ENCODE data around the gene HIKESHI.
A peak's percentile ranks its signal among the peaks of the same experiment; 100 is the strongest.
"Not testable (repeated sequence)": the region's sequence is repeated elsewhere in the genome, so short reads cannot be mapped to it uniquely, and the experiment has no call there.

Gene HIKESHI

GRCh38 chr11:86301742-86302091 lies 323 bp upstream of the HIKESHI start:
- Histone ChIP-seq H3K9me3 (ENCODE audit: control insufficient read depth in 1 of 2, low read length in 2 of 2) (no peaks in the 10 kb centered on the region), H3K4me1 (ENCODE audit: control insufficient read depth in 1 of 2, insufficient read depth in 2 of 2, low read length in 2 of 2) (peaks cover 6 to 15% of the 10 kb centered on the region in 2 donors), H3K4me3 (ENCODE audit: low read depth in 1 of 2, low read length in 2 of 2) (peak overlapping the region; percentile 68 to 95), H3K27ac (ENCODE audit: low read length) (peak overlapping the region; percentile 91), H3K27me3 (ENCODE audit: low read depth, low read length) (no peaks in the 10 kb centered on the region), H3K36me3 (ENCODE audit: control insufficient read depth in 1 of 2, insufficient read depth in 2 of 2, low read length in 2 of 2) (no peaks in the 10 kb centered on the region)

- no peaks in the 10 kb centered on the region for H3K9me3 ChIP-seq (ENCODE audit: control insufficient read depth in 1 of 2, low read length in 2 of 2)
- H3K27me3 ChIP-seq (ENCODE audit: low read depth, low read length) = no peaks in the 10 kb centered on the region
- H3K4me1 ChIP-seq (ENCODE audit: control insufficient read depth in 1 of 2, insufficient read depth in 2 of 2, low read length in 2 of 2) = peaks cover 6 to 15% of the 10 kb centered on the region in 2 donors
- peak overlapping the region; percentile 68 to 95 for H3K4me3 ChIP-seq (ENCODE audit: low read depth in 1 of 2, low read length in 2 of 2)
- H3K27ac ChIP-seq (ENCODE audit: low read length) = peak overlapping the region; percentile 91
- H3K36me3 ChIP-seq (ENCODE audit: control insufficient read depth in 1 of 2, insufficient read depth in 2 of 2, low read length in 2 of 2) = no peaks in the 10 kb centered on the region
These were observed 1.2 kb downstream of the HIKESHI start for GRCh38 chr11:86303257-86303656.

GRCh38 chr11:86308710-86309109 lies 6.7 kb downstream of the HIKESHI start:
- H3K4me3 ChIP-seq (ENCODE audit: low read depth in 1 of 2, low read length in 2 of 2); H3K27me3 ChIP-seq (ENCODE audit: low read depth, low read length); H3K27ac ChIP-seq (ENCODE audit: low read length); H3K9me3 ChIP-seq (ENCODE audit: control insufficient read depth in 1 of 2, low read length in 2 of 2); H3K4me1 ChIP-seq (ENCODE audit: control insufficient read depth in 1 of 2, insufficient read depth in 2 of 2, low read length in 2 of 2); H3K36me3 ChIP-seq (ENCODE audit: control insufficient read depth in 1 of 2, insufficient read depth in 2 of 2, low read length in 2 of 2): not testable (repeated sequence)

- H3K36me3 ChIP-seq (ENCODE audit: control insufficient read depth in 1 of 2, insufficient read depth in 2 of 2, low read length in 2 of 2) = peaks cover 0 to 6% of the 10 kb centered on the region in 2 donors
- H3K4me1 ChIP-seq (ENCODE audit: control insufficient read depth in 1 of 2, insufficient read depth in 2 of 2, low read length in 2 of 2) = no peaks in the 10 kb centered on the region
- H3K27me3 ChIP-seq (ENCODE audit: low read depth, low read length) = no peaks in the 10 kb centered on the region
- H3K9me3 ChIP-seq (ENCODE audit: control insufficient read depth in 1 of 2, low read length in 2 of 2) = no peaks in the 10 kb centered on the region
- H3K4me3 ChIP-seq (ENCODE audit: low read depth in 1 of 2, low read length in 2 of 2) = no peak overlapping the region
- H3K27ac ChIP-seq (ENCODE audit: low read length) = no peak overlapping the region
These were observed 11.8 kb downstream of the HIKESHI start for GRCh38 chr11:86313793-86314192.

GRCh38 chr11:86314636-86315035 lies 12.6 kb downstream of the HIKESHI start:
- no peaks in the 10 kb centered on the region for H3K27me3 ChIP-seq (ENCODE audit: low read depth, low read length)
- H3K4me1 ChIP-seq (ENCODE audit: control insufficient read depth in 1 of 2, insufficient read depth in 2 of 2, low read length in 2 of 2) = no peaks in the 10 kb centered on the region
- H3K4me3 ChIP-seq (ENCODE audit: low read depth in 1 of 2, low read length in 2 of 2) = no peak overlapping the region
- H3K27ac ChIP-seq (ENCODE audit: low read length) = no peak overlapping the region
- peaks cover 0 to 6% of the 10 kb centered on the region in 2 donors for H3K36me3 ChIP-seq (ENCODE audit: control insufficient read depth in 1 of 2, insufficient read depth in 2 of 2, low read length in 2 of 2)
- H3K9me3 ChIP-seq (ENCODE audit: control insufficient read depth in 1 of 2, low read length in 2 of 2) = no peaks in the 10 kb centered on the region

GRCh38 chr11:86335131-86335767 lies 33.2 kb downstream of the HIKESHI start:
- H3K27ac ChIP-seq (ENCODE audit: low read length) = no peak overlapping the region
- H3K27me3 ChIP-seq (ENCODE audit: low read depth, low read length) = no peaks in the 10 kb centered on the region
- no peaks in the 10 kb centered on the region for H3K4me1 ChIP-seq (ENCODE audit: control insufficient read depth in 1 of 2, insufficient read depth in 2 of 2, low read length in 2 of 2)
- no peak overlapping the region for H3K4me3 ChIP-seq (ENCODE audit: low read depth in 1 of 2, low read length in 2 of 2)
- peaks cover 8 to 38% of the 10 kb centered on the region in 2 donors for H3K36me3 ChIP-seq (ENCODE audit: control insufficient read depth in 1 of 2, insufficient read depth in 2 of 2, low read length in 2 of 2)
- no peaks in the 10 kb centered on the region for H3K9me3 ChIP-seq (ENCODE audit: control insufficient read depth in 1 of 2, low read length in 2 of 2)

GRCh38 chr11:86337227-86337626 lies 35.2 kb downstream of the HIKESHI start:
- H3K36me3 ChIP-seq (ENCODE audit: control insufficient read depth in 1 of 2, insufficient read depth in 2 of 2, low read length in 2 of 2) = peaks cover 8 to 38% of the 10 kb centered on the region in 2 donors
- no peak overlapping the region for H3K27ac ChIP-seq (ENCODE audit: low read length)
- no peak overlapping the region for H3K4me3 ChIP-seq (ENCODE audit: low read depth in 1 of 2, low read length in 2 of 2)
- no peaks in the 10 kb centered on the region for H3K27me3 ChIP-seq (ENCODE audit: low read depth, low read length)
- H3K9me3 ChIP-seq (ENCODE audit: control insufficient read depth in 1 of 2, low read length in 2 of 2) = no peaks in the 10 kb centered on the region
- no peaks in the 10 kb centered on the region for H3K4me1 ChIP-seq (ENCODE audit: control insufficient read depth in 1 of 2, insufficient read depth in 2 of 2, low read length in 2 of 2)

GRCh38 chr11:86341382-86341781 lies 39.3 kb downstream of the HIKESHI start:
- H3K27ac ChIP-seq (ENCODE audit: low read length) = no peak overlapping the region
- peaks cover 0 to 25% of the 10 kb centered on the region in 2 donors for H3K36me3 ChIP-seq (ENCODE audit: control insufficient read depth in 1 of 2, insufficient read depth in 2 of 2, low read length in 2 of 2)
- no peak overlapping the region for H3K4me3 ChIP-seq (ENCODE audit: low read depth in 1 of 2, low read length in 2 of 2)
- H3K4me1 ChIP-seq (ENCODE audit: control insufficient read depth in 1 of 2, insufficient read depth in 2 of 2, low read length in 2 of 2) = no peaks in the 10 kb centered on the region
- no peaks in the 10 kb centered on the region for H3K9me3 ChIP-seq (ENCODE audit: control insufficient read depth in 1 of 2, low read length in 2 of 2)
- no peaks in the 10 kb centered on the region for H3K27me3 ChIP-seq (ENCODE audit: low read depth, low read length)

- no peaks in the 10 kb centered on the region for H3K9me3 ChIP-seq (ENCODE audit: control insufficient read depth in 1 of 2, low read length in 2 of 2)
- H3K4me1 ChIP-seq (ENCODE audit: control insufficient read depth in 1 of 2, insufficient read depth in 2 of 2, low read length in 2 of 2) = no peaks in the 10 kb centered on the region
- H3K36me3 ChIP-seq (ENCODE audit: control insufficient read depth in 1 of 2, insufficient read depth in 2 of 2, low read length in 2 of 2) = peaks cover 0 to 10% of the 10 kb centered on the region in 2 donors
- no peak overlapping the region for H3K27ac ChIP-seq (ENCODE audit: low read length)
- H3K4me3 ChIP-seq (ENCODE audit: low read depth in 1 of 2, low read length in 2 of 2) = no peak overlapping the region
- H3K27me3 ChIP-seq (ENCODE audit: low read depth, low read length) = no peaks in the 10 kb centered on the region
These were observed 44.5 kb downstream of the HIKESHI start for GRCh38 chr11:86346513-86346912.

GRCh38 chr11:86355256-86355655 lies 53.2 kb downstream of the HIKESHI start:
- no peak overlapping the region for H3K27ac ChIP-seq (ENCODE audit: low read length)
- H3K4me1 ChIP-seq (ENCODE audit: control insufficient read depth in 1 of 2, insufficient read depth in 2 of 2, low read length in 2 of 2) = no peaks in the 10 kb centered on the region
- H3K27me3 ChIP-seq (ENCODE audit: low read depth, low read length) = no peaks in the 10 kb centered on the region
- no peaks in the 10 kb centered on the region for H3K9me3 ChIP-seq (ENCODE audit: control insufficient read depth in 1 of 2, low read length in 2 of 2)
- no peaks in the 10 kb centered on the region for H3K36me3 ChIP-seq (ENCODE audit: control insufficient read depth in 1 of 2, insufficient read depth in 2 of 2, low read length in 2 of 2)
- no peak overlapping the region for H3K4me3 ChIP-seq (ENCODE audit: low read depth in 1 of 2, low read length in 2 of 2)

- H3K4me3 ChIP-seq (ENCODE audit: low read depth in 1 of 2, low read length in 2 of 2); H3K27ac ChIP-seq (ENCODE audit: low read length); H3K36me3 ChIP-seq (ENCODE audit: control insufficient read depth in 1 of 2, insufficient read depth in 2 of 2, low read length in 2 of 2); H3K4me1 ChIP-seq (ENCODE audit: control insufficient read depth in 1 of 2, insufficient read depth in 2 of 2, low read length in 2 of 2); H3K27me3 ChIP-seq (ENCODE audit: low read depth, low read length); H3K9me3 ChIP-seq (ENCODE audit: control insufficient read depth in 1 of 2, low read length in 2 of 2): not testable (repeated sequence)
These were observed 55.4 kb downstream of the HIKESHI start for GRCh38 chr11:86357412-86357811.

GRCh38 chr11:86358720-86359119 lies 56.7 kb downstream of the HIKESHI start:
- H3K4me3 ChIP-seq (ENCODE audit: low read depth in 1 of 2, low read length in 2 of 2) = no peak overlapping the region
- H3K9me3 ChIP-seq (ENCODE audit: control insufficient read depth in 1 of 2, low read length in 2 of 2) = no peaks in the 10 kb centered on the region
- H3K36me3 ChIP-seq (ENCODE audit: control insufficient read depth in 1 of 2, insufficient read depth in 2 of 2, low read length in 2 of 2) = no peaks in the 10 kb centered on the region
- no peaks in the 10 kb centered on the region for H3K27me3 ChIP-seq (ENCODE audit: low read depth, low read length)
- no peak overlapping the region for H3K27ac ChIP-seq (ENCODE audit: low read length)
- H3K4me1 ChIP-seq (ENCODE audit: control insufficient read depth in 1 of 2, insufficient read depth in 2 of 2, low read length in 2 of 2) = no peaks in the 10 kb centered on the region

Data from muscle layer of duodenum (tissue), 2 donors.